ENCODE data around the gene WWTR1.

The WWTR1 gene

GRCh38 chr3:149563114-149563513 lies 94.7 kb downstream of the WWTR1 start:
- DNase-seq, result no peak

- no peak for DNase-seq
Measured at GRCh38 chr3:149560617-149561016, 97.2 kb downstream of the WWTR1 start.

- no peak for DNase-seq
Measured at GRCh38 chr3:149560001-149560400, 97.8 kb downstream of the WWTR1 start.

GRCh38 chr3:149559525-149559924 lies 98.3 kb downstream of the WWTR1 start:
- DNase-seq, result no peak

- DNase-seq, result no peak
Measured at GRCh38 chr3:149555927-149556326, 101.9 kb downstream of the WWTR1 start.

GRCh38 chr3:149554826-149555225 lies 103.0 kb downstream of the WWTR1 start:
- DNase-seq, result peak; percentile 40

GRCh38 chr3:149553781-149554451 lies 103.9 kb downstream of the WWTR1 start:
- DNase-seq, result no peak

GRCh38 chr3:149552700-149553099 lies 105.1 kb downstream of the WWTR1 start:
- DNase-seq, result no peak

GRCh38 chr3:149551500-149551899 lies 106.3 kb downstream of the WWTR1 start:
- no peak for DNase-seq

GRCh38 chr3:149548669-149549065 lies 109.2 kb downstream of the WWTR1 start:
- no peak for DNase-seq

GRCh38 chr3:149547954-149548668 lies 109.7 kb downstream of the WWTR1 start:
- no peak for DNase-seq

- DNase-seq, result no peak
Measured at GRCh38 chr3:149547413-149547812, 110.4 kb downstream of the WWTR1 start.

GRCh38 chr3:149545049-149545448 lies 112.8 kb downstream of the WWTR1 start:
- DNase-seq, result no peak

GRCh38 chr3:149542375-149543312 lies 115.2 kb downstream of the WWTR1 start:
- DNase-seq, result peak; percentile 29

GRCh38 chr3:149541091-149541491 lies 116.7 kb downstream of the WWTR1 start:
- DNase-seq, result no peak

- no peak for DNase-seq
Measured at GRCh38 chr3:149538371-149538770, 119.5 kb downstream of the WWTR1 start.

GRCh38 chr3:149536429-149536828 lies 121.4 kb downstream of the WWTR1 start:
- no peak for DNase-seq

- DNase-seq, result no peak
Measured at GRCh38 chr3:149535333-149535685, 122.5 kb downstream of the WWTR1 start.

- peak; percentile 84 for DNase-seq
Measured at GRCh38 chr3:149534671-149535332, 123.0 kb downstream of the WWTR1 start.

- no peak for DNase-seq
Measured at GRCh38 chr3:149534082-149534481, 123.7 kb downstream of the WWTR1 start.

- no peak for DNase-seq
Measured at GRCh38 chr3:149532489-149533180, 125.2 kb downstream of the WWTR1 start.

GRCh38 chr3:149529099-149529498 lies 128.7 kb downstream of the WWTR1 start:
- no peak for DNase-seq

GRCh38 chr3:149528340-149528650 lies 129.5 kb downstream of the WWTR1 start:
- DNase-seq, result no peak

Measured in DMS153 (cell line).